Mesothelial cell of epicardium (in vitro differentiated cells): Measurements from ENCODE around the gene BBS9. TPM values are rescaled to one million over a fixed set of nuclear protein-coding genes. Genes with fewer than 3 reads are reported as not detected.

Experiments used
- DNase-seq, 2 experiments: peaks; one replicate each; pipeline ENCODE4 v3.0.0; 2021; ENCODE audit warnings: low spot score in 2 of 2; ENCODE audit not compliant: unreplicated experiment in 2 of 2
- H3K27ac Mint-ChIP-seq: 2 replicates; pipeline ENCODE4 v1.8.0; 2021; ENCODE audit warnings: mixed read lengths
- H3K27me3 Mint-ChIP-seq: 2 replicates; pipeline ENCODE4 v1.8.0; 2021; ENCODE audit warnings: low read depth, mixed read lengths
- H3K36me3 Mint-ChIP-seq: 2 replicates; pipeline ENCODE4 v1.8.0; 2021; ENCODE audit warnings: mixed read lengths
- H3K4me1 Mint-ChIP-seq: 2 replicates; pipeline ENCODE4 v1.8.0; 2021; ENCODE audit warnings: mixed read lengths
- H3K4me3 Mint-ChIP-seq: 2 replicates; pipeline ENCODE4 v1.8.0; 2021; ENCODE audit warnings: mild to moderate bottlenecking, moderate library complexity, mixed read lengths
- H3K9me3 Mint-ChIP-seq: 2 replicates; pipeline ENCODE4 v1.8.0; 2021; ENCODE audit warnings: mixed read lengths
- CTCF ChIP-seq: fragments of 200-600 bp; sonication (generic); IDR thresholded peaks from one replicate; pipeline ENCODE4 v1.5.0; 2021; ENCODE audit warnings: antibody characterized with exemption; ENCODE audit not compliant: unreplicated experiment
- total RNA-seq: library from RNA; stranded (reverse); gene quantifications from 3 replicates; pipeline ENCODE4 v1.2.1, GENCODE V29; 2021

BBS9 gene
- total RNA-seq, 1 donor from 2014 or later = 26.9 TPM

GRCh38 chr7:33183504-33183903, 54.1 kb downstream of the BBS9 start:
- no peak overlapping the region for H3K27ac Mint-ChIP-seq
- peaks cover 11% of the 10 kb centered on the region for H3K9me3 Mint-ChIP-seq
- TF ChIP-seq CTCF = no peak
- no peak overlapping the region for H3K4me3 Mint-ChIP-seq
- H3K27me3 Mint-ChIP-seq = no peaks in the 10 kb centered on the region
- peaks cover 8% of the 10 kb centered on the region for H3K4me1 Mint-ChIP-seq
- peaks cover 14% of the 10 kb centered on the region for H3K36me3 Mint-ChIP-seq
- DNase-seq = no peak

GRCh38 chr7:33184828-33185227, 55.5 kb downstream of the BBS9 start:
- H3K27me3 Mint-ChIP-seq = no peaks in the 10 kb centered on the region
- no peak overlapping the region for H3K4me3 Mint-ChIP-seq
- no peak for TF ChIP-seq CTCF
- peaks cover 8% of the 10 kb centered on the region for H3K4me1 Mint-ChIP-seq
- no peak for DNase-seq
- H3K9me3 Mint-ChIP-seq = peaks cover 8% of the 10 kb centered on the region
- H3K27ac Mint-ChIP-seq = no peak overlapping the region
- H3K36me3 Mint-ChIP-seq = peaks cover 11% of the 10 kb centered on the region

DNA sequence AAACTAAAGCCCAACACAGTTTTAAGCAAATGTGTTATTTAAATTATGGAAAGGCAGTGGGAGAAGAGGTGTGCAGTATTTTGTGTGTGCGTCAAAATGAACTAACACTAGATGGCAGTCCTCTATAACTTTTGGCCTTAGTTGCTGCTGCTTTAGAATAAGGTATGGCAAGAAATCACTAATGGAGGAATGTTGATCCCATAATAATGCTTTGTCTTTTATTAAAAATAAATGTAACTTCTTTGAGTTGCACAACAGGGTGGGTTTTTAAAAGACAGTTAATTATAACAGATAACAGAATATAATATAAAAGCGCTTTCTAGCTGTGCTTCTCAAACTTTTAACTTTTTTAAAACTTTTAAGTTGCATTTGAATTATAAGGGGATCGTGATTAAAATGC, 56.4 kb downstream of the BBS9 start:
- peak; percentile 51 for TF ChIP-seq CTCF
- H3K27ac Mint-ChIP-seq = no peak overlapping the region
- no peaks in the 10 kb centered on the region for H3K27me3 Mint-ChIP-seq
- peaks cover 2% of the 10 kb centered on the region for H3K9me3 Mint-ChIP-seq
- H3K4me3 Mint-ChIP-seq = no peak overlapping the region
- no peak for DNase-seq
- H3K36me3 Mint-ChIP-seq = peaks cover 3% of the 10 kb centered on the region
- H3K4me1 Mint-ChIP-seq = peaks cover 8% of the 10 kb centered on the region

DNA sequence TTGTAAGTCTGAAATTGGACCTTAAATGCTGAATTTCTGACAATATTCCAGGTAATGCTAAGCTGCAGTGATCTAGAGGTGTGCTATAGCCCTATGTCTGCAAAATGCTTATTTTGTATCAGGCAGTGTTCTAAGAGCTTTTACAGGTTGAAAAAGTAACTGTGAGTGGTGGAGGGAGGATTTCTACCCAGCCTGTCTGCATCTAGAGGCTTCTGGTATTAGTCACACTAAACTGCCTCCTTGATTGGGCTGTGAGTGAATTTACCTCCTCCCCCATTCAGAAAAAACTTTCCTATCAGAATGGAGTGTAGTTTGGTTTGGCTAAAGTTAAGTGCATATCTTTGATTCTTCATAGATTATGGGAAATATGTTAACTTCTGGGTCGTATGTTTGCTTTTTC, 56.8 kb downstream of the BBS9 start:
- Mint-ChIP-seq H3K27ac (no peak overlapping the region), H3K9me3 (no peaks in the 10 kb centered on the region), H3K36me3 (no peaks in the 10 kb centered on the region), H3K4me1 (peaks cover 8% of the 10 kb centered on the region), H3K4me3 (no peak overlapping the region), H3K27me3 (no peaks in the 10 kb centered on the region)
- no peak for TF ChIP-seq CTCF
- DNase-seq = no peak

GRCh38 chr7:33190688-33191304, 61.4 kb downstream of the BBS9 start:
- no peak for TF ChIP-seq CTCF
- peaks cover 13% of the 10 kb centered on the region for H3K9me3 Mint-ChIP-seq
- no peak for DNase-seq
- peaks cover 11% of the 10 kb centered on the region for H3K36me3 Mint-ChIP-seq
- H3K27ac Mint-ChIP-seq = no peak overlapping the region
- peaks cover 5% of the 10 kb centered on the region for H3K4me1 Mint-ChIP-seq
- H3K4me3 Mint-ChIP-seq = no peak overlapping the region
- no peaks in the 10 kb centered on the region for H3K27me3 Mint-ChIP-seq

DNA sequence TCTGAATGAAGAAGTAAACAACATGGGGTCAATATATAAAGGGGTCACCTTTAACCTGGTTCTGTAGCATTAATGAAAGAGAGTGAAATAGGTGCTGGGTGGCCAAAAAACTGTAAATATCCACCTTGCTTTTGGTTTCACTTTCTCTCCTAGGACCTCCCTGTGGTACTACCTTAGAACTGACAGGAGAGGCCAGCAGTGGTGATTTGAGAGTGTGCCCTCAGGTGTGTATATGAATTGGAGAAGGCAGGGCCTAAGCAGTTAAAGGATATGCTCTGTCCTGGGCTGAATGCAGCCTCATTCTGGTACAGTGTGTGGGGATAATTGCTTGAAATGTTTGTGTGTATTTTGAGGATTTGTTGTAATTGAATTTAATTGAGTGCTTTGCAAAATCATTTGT, 62.0 kb downstream of the BBS9 start:
- Mint-ChIP-seq H3K4me3 (no peak overlapping the region), H3K27me3 (no peaks in the 10 kb centered on the region), H3K4me1 (peaks cover 4% of the 10 kb centered on the region), H3K9me3 (peaks cover 13% of the 10 kb centered on the region), H3K36me3 (peaks cover 11% of the 10 kb centered on the region), H3K27ac (no peak overlapping the region)
- no peak for TF ChIP-seq CTCF
- DNase-seq = no peak
